Activated T-cell treated with anti-CD3 and anti-CD28 coated beads for 48 hours (primary cell): ENCODE measurements around the gene SCN4A.
"Not testable (repeated sequence)": the region's sequence is repeated elsewhere in the genome, so short reads cannot be mapped to it uniquely, and the experiment has no call there.

ENCODE experiments used
- DNase-seq: peaks from one replicate; pipeline ENCODE4 v3.0.0-alpha.2; 2020; ENCODE audit warnings: low read depth

Gene SCN4A

GRCh38 chr17:63934183-63935112 is 38.3 kb downstream of the SCN4A start:
- DNase-seq, result no peak

GRCh38 chr17:63933598-63933997 is 39.1 kb downstream of the SCN4A start:
- DNase-seq, result no peak

GRCh38 chr17:63932721-63933120 is 40.0 kb downstream of the SCN4A start:
- DNase-seq, result no peak

GRCh38 chr17:63931981-63932561 is 40.6 kb downstream of the SCN4A start, which contains the start of gene CD79B:
Gene CD79B (minus strand): TSS chr17:63932331. CDS start chr17:63932261, 70 bp downstream.
- DNase-seq, result peak; percentile 34

- DNase-seq, result peak; percentile 50
Measured at GRCh38 chr17:63930951-63931575, 41.7 kb downstream of the SCN4A start.

- DNase-seq, result no peak
Measured at GRCh38 chr17:63929860-63930766, 42.6 kb downstream of the SCN4A start.

GRCh38 chr17:63928966-63929695 is 43.6 kb downstream of the SCN4A start:
- DNase-seq, result no peak

- DNase-seq, result no peak
Measured at GRCh38 chr17:63928172-63928666, 44.5 kb downstream of the SCN4A start.

- DNase-seq, result no peak
Measured at GRCh38 chr17:63927464-63928171, 45.1 kb downstream of the SCN4A start.

- DNase-seq, result no peak
Measured at GRCh38 chr17:63926164-63926563, 46.6 kb downstream of the SCN4A start.

- no peak for DNase-seq
Measured at GRCh38 chr17:63925615-63926014, 47.1 kb downstream of the SCN4A start.

GRCh38 chr17:63922402-63922801 is 50.3 kb downstream of the SCN4A start:
- DNase-seq, result not testable (repeated sequence)

- DNase-seq, result not testable (repeated sequence)
Measured at GRCh38 chr17:63920779-63921178, 51.9 kb downstream of the SCN4A start.

- DNase-seq, result not testable (repeated sequence)
Measured at GRCh38 chr17:63920050-63920449, 52.7 kb downstream of the SCN4A start.

- peak; percentile 61 for DNase-seq
Measured at GRCh38 chr17:63919311-63919723, 53.4 kb downstream of the SCN4A start.

GRCh38 chr17:63918789-63919305 is 53.9 kb downstream of the SCN4A start, which contains the start of gene GH1:
Gene GH1 (minus strand): TSS chr17:63918839. CDS start chr17:63918776, 63 bp downstream.
- not testable (repeated sequence) for DNase-seq

GRCh38 chr17:63918305-63918704 is 54.4 kb downstream of the SCN4A start:
- DNase-seq, result no peak

- no peak for DNase-seq
Measured at GRCh38 chr17:63917646-63918045, 55.1 kb downstream of the SCN4A start.

- DNase-seq, result not testable (repeated sequence)
Measured at GRCh38 chr17:63917206-63917605, 55.5 kb downstream of the SCN4A start.
